Fibroblast of skin of left quadriceps (primary cell): ENCODE measurements around the gene RNASEH2C.
"Not testable (repeated sequence)": the region's sequence is repeated elsewhere in the genome, so short reads cannot be mapped to it uniquely, and the experiment has no call there.

ENCODE experiments used
- DNase-seq, 2 experiments: peaks; one replicate each; pipeline ENCODE4 v3.0.0-alpha.2; 2013; ENCODE audit warnings: low read depth in 2 of 2

Gene RNASEH2C

DNA sequence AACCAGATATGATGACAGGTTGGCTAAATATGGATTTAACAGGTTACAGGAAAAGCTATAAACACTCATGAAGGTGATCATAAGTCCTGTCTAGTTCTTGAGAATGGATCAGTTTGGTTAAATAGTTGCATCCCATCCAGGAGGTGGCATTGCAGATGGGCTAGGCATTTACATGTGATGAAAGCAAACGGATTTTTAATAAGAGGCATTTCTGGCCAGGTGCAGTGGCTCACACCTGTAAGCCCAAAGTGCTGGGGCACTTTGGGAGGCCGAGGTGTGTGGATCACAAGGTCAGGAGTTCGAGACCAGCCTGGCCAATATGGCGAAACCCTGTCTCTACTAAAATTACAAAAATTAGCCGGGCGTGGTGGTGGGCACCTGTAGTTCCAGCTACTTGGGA, 37.1 kb downstream of the RNASEH2C start:
- DNase-seq, result not testable (repeated sequence)

DNA sequence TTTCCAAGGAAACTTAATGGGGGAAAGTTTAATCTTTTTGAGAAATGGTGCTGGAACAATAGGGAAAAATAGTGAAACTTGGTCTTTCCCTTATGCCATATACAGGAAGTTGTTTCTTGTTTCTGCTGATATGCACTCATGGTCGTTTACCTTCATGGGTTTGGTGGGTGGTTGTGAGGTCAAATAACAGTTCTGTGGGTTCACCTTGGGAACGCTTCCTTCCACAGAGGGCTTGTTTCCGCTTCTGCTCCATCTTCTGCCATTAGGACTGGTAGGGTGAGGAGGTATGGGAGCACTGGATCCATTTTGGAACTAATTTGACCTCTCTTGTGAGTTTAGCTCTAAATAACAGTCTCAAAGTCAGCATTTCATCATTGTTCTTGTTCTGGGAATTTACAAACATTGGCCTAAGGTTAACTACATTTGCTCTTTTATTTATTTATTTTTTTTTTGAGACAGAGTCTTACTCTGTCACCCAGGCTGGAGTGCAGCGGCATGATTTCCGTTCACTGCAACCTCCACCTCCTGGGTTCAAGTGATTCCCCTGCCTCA, 40.3 kb downstream of the RNASEH2C start:
- DNase-seq, result no peak

DNA sequence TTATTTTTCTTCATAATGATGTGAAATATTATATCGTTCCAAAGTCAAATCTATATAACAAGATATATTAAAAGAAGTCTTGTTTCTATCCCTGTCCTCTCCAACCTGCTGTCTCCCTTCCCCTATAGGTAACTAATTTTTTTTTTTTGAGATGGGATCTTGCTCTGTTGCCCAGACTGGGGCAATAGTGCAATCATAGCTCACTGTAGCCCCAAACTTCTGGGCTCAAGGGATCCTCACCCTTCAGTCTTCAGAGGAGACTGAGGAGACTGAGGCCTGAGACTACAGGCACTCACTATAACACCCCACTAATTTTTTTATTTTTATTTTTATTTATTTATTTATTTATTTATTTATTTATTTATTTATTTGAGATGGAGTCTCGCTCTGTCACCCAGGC, 47.6 kb downstream of the RNASEH2C start:
- DNase-seq, result no peak

DNA sequence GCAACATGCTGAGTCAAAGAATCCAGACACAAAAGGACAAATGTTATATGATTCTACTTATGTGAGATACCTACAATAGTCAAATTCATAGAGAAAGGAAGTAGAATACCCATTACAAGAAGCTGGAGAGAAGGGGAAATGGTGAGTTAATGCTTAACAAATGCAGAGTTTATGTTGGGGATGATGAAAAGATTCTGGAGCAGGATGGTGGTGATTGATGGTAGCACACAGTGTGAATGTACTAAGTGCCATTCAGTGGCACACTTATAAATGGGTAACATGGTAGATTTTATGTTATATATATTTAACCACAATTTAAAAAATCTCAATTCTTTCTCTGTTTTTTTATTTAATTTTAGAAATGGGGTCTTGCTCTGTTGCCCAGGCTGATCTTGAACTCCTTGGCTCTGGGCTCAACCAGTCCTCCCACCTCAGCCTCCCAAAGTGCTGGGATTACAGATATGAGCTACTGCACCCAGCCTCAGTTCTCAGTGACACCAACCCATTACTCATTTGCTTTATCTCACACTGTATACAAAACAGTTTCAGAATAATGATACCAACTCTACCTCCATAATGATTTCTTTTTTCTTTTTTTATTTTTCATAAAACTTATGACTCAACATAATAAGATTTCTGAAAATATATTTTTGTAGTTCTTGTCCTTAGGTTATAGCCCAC, 48.3 kb downstream of the RNASEH2C start:
- no peak for DNase-seq
